Muscle of back (tissue), 13 donors: ENCODE results near the gene PRIM2. TPM values are rescaled to one million over a fixed set of nuclear protein-coding genes. Genes with fewer than 3 reads are reported as not detected.
"Not testable (repeated sequence)": the region's sequence is repeated elsewhere in the genome, so short reads cannot be mapped to it uniquely, and the experiment has no call there.

Experiments
- DNase-seq, 3 donors: peaks; one replicate each; pipeline versions ENCODE4 v3.0.0 to v3.0.0-alpha.2; 2013
- long read RNA-seq, 9 donors: transcript quantifications; one replicate each; lab custom pipeline, GENCODE V29; 2026
- polyA plus RNA-seq, 10 donors: library from polyadenylated mRNA; unstranded; fragments of 120-200 nt; gene quantifications; one replicate each; pipeline ENCODE4 v1.2.1, GENCODE V29; 2013; ENCODE audit not compliant: insufficient read length in 10 of 10

The PRIM2 gene, protein sequence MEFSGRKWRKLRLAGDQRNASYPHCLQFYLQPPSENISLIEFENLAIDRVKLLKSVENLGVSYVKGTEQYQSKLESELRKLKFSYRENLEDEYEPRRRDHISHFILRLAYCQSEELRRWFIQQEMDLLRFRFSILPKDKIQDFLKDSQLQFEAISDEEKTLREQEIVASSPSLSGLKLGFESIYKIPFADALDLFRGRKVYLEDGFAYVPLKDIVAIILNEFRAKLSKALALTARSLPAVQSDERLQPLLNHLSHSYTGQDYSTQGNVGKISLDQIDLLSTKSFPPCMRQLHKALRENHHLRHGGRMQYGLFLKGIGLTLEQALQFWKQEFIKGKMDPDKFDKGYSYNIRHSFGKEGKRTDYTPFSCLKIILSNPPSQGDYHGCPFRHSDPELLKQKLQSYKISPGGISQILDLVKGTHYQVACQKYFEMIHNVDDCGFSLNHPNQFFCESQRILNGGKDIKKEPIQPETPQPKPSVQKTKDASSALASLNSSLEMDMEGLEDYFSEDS
- 10 to 100 TPM in 1 of 10 donors, 1 to 10 TPM in 9; 5.8 to 11.1 (median 7.5) TPM for polyA plus RNA-seq
- long read RNA-seq, donor 1, partial matches to known transcripts, result 0 of 1 reads
- long read RNA-seq, donor 1, other reads (novel, unspliced or antisense), result 0 of 1 reads
- long read RNA-seq, donor 2, partial matches to known transcripts, result 0 of 1 reads
- long read RNA-seq, donor 2, other reads (novel, unspliced or antisense), result 0 of 1 reads
- long read RNA-seq, donor 3, partial matches to known transcripts, result 6 of 6 reads
- long read RNA-seq, donor 3, other reads (novel, unspliced or antisense), result 0 of 6 reads
- long read RNA-seq, donor 4, result 0 reads
- long read RNA-seq, donor 5, partial matches to known transcripts, result 0 of 1 reads
- long read RNA-seq, donor 5, other reads (novel, unspliced or antisense), result 0 of 1 reads
- long read RNA-seq, donor 6, result 0 reads
- long read RNA-seq, donor 7, partial matches to known transcripts, result 0 of 4 reads
- long read RNA-seq, donor 7, other reads (novel, unspliced or antisense), result 0 of 4 reads
- long read RNA-seq, donor 8, partial matches to known transcripts, result 0 of 1 reads
- long read RNA-seq, donor 8, other reads (novel, unspliced or antisense), result 0 of 1 reads
- long read RNA-seq, donor 9, result 0 reads

DNA sequence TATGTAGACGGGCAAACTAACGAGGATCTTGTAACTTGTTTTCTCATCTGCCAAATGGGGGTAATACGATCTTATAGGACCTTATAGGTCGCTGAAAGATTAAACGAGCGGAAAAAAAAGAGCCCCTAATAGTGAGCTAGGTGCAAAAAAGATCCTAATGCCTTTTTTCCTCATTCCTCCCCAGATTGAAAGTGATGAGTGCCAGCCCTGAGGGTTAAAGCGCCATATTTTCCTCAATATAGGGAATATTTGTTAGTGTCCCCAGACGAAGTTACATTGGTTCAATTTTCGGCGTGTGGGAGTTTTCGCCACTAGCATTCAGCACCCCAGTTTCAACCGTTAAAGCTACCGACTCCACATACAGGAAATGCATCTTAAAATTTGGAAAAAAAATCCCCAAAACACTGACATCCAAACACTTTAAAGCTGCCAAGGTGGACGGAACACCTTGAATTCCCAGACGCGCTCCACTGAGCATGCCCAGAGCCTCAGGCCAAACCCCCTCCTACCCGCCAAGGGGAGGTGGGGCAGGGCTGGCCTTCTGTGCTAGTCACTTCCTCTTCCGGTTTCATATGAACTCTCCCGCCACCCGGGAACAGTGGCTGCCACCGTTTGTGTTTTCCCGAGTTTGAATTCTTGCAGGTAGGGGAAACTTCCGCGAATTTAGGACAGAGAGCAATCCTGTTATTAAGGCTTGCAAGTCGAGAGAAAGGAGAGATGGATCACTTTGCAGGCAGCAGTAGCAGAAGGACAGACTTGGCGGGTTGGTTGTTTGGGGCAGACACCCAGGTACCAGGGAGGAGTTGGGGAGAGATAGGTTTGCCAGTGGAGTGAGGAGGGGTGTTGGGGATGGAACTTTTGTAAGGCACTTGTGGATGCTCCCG lies at the start of gene PRIM2:
Gene PRIM2 (plus strand): TSS at position 571 of the 884 bp plus-strand sequence. CDS start 816 bp downstream, outside the sequence.
- peak; percentile 82 to 94 (median 90) for DNase-seq

DNA sequence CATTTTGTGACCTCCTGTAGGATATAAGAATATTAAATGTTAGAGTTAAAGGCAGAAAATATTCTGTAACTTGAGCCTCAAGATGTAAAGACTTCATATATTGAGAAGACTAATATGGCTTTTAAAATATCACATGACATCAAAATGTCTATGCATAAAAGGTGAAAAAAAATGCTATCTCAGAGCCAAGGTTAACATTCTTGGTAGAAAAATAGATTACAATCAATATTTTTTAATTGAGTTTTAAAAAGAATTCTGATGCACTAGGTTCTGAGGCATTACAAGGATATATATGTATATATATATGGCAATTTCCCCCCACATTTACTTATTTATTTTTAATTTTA lies 49.2 kb upstream of the PRIM2 start:
- DNase-seq, result no peak

DNA sequence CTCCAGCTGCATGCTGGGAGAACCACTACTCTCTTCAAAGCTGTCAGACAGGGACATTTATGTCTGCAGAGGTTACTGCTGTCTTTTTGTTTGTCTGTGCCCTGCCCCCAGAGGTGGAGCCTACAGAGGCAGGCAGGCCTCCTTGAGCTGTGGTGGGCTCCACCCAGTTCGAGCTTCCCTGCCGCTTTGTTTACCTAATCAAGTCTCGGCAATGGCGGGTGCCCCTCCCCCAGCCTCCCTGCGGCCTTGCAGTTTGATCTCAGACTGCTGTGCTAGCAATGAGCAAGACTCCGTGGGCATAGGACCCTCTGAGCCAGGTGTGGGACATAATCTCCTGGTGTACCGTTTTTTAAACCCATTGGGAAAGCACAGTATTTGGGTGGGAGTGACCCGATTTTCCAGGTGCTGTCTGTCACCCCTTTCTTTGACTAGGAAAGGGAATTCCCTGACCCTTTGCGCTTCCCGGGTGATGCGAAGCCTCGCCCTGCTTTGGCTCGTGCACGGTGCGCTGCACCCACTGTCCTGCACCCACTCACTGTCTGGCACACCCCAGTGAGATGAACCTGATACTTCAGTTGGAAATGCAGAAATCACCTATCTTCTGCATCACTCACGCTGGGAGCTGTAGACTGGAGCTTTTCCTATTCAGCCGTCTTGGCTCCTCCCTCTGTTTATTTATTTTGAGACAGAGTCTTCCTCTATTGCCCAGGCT lies 43.2 kb upstream of the PRIM2 start:
- DNase-seq, result not testable (repeated sequence)

DNA sequence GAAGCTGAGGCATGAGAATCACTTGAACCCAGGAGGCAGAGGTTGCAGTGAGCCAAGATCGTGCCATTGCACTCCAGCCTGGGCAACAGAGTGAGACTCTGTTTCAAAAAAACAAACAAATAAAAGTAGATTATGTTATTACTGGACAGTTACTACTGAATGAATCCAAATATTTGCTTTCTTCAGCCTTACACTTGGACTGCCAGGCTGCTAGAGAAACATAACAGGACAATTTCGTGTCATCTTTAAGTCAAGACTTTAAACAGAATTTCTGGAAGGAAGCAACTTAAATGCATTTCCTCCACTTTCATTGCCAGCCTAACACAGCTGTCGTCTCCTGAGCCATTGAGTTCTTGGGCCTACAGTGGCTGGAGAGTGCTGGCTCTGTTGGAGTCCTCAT lies 42.0 kb upstream of the PRIM2 start:
- DNase-seq, result no peak

DNA sequence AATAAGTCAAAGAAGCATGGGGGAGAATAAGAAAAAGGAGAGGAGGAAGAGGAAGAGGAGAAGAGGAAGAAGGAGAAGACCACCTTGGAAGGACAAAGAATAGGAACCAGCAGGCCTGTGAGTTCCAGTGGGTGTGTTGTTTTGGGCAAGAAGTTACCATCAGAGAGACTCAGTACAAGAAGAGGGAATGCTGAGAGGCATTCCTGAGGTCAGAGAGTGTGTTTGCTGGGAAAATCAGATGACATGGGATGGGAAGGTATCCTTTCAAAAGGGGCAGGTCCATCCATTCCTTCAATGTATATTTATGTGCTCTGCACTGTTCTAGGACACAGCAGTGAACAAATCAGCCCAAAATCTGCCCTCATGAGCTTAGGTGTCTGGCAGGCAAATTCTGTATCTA lies 40.5 kb upstream of the PRIM2 start:
- no peak for DNase-seq

DNA sequence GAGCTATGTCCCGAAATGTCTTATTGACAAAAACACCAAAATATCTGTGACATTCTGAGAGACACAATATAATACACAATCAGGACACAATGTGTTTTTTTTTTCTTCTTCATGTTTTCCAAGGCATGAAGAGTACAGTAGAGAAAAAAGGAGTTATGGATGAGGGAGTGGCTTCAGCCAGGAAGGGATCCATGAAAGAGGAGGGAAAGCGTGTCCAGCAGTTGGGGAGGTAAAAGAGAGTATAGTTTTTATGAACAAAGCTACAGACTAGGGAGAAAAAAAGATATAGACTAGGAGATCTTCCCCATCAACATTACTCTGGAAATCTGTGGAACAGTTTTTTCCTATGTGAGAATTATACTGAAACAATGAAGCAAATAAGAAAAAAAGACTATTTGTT lies 38.9 kb upstream of the PRIM2 start:
- no peak for DNase-seq

DNA sequence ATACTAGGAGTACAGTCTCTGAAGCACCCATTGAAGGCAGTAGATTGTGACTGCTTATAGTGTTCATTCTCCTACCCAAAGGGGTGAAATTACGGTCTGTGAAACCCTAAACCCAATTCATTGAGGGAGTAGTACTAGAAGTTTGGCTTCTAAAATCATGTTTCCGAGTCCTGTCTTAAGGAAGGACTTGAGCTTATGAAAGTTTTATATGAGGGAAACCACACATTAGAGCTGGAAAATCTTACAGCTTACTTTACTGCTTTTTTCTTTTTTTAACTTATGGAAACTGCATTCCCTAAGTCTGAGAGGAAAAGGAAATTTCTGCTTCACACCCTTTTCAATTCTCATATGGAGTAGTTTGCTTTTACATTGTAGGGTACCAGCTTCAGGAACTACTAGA lies 38.4 kb upstream of the PRIM2 start:
- DNase-seq, result peak in 1 of 3 donors; percentile 55

DNA sequence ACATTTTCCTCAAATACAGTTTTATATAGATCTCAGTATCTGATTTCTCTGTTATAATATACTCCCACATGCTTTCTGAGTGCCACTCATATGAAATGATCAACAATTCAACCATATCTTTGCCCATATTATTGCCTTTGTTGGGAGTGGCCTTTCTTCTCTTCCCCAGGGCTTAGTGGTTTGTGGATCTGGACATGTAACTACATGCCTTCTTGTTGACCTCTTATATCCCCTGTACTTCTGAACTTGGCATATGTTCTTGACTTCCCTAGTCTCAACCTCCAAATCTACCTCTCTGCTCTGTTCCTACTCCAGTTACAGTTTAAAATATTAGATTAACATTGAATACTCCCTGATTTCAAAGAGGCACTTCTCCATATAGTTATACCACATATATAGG lies 34.3 kb upstream of the PRIM2 start:
- DNase-seq, result no peak

DNA sequence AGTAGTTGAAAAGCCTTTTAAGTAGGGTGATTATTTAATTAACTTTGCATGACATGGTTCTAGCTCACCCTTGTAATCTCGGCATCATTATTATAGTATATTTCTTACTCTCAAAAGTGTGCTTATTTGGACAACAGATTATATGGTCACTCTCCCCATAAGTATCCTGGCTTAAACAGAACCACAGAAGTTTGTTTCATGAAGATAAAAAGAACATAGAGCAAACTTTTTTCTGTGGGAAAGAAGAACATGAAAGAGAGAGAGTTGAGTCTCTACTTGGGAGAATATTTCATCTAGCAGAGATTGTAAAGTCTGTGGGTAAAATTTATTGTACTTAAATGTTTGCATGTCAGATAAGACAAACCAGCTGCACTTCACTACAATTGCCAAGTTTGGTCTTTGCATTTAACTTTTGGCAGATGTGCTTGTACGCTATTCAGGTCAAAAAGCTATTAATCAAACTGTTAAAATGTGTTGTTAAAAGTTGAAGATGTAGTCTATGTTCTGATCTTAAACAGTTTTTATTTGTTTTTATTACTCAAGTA lies 33.4 kb upstream of the PRIM2 start:
- no peak for DNase-seq

DNA sequence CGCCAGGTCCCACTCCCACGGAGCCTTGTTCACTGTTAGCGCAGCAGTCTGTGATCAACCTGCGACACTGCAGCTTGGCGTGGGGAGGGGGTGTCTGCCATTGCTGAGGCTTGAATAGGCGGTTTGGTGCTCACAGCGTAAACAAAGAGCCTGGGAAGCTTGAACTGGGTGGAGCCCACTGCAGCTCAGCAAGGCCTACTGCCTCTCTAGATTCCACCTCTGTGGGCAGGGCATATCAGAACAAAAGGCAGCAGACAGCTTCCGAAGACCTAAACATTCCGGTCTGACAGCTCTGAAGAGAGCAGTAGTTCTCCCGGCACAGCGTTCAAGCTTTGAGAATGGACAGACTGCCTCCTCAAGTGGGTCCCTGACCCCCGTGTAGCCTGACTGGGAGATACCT lies 29.3 kb upstream of the PRIM2 start:
- not testable (repeated sequence) for DNase-seq

DNA sequence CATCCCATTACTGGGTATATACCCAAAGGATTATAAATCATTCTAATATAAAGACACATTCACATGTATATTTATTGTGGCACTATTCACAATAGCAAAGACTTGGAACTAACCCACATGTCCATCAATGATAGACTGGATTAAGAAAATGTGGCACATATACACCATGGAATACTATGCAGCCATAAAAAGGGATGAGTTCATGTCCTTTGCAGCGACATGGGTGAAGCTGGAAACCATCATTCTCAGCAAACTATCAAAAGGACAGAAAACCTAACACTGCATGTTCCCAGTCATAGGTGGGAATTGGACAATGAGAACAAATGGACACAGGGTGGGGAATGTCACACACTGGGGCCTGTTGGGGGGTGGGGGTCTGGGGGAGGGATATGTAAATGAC lies 24.0 kb upstream of the PRIM2 start:
- not testable (repeated sequence) for DNase-seq

DNA sequence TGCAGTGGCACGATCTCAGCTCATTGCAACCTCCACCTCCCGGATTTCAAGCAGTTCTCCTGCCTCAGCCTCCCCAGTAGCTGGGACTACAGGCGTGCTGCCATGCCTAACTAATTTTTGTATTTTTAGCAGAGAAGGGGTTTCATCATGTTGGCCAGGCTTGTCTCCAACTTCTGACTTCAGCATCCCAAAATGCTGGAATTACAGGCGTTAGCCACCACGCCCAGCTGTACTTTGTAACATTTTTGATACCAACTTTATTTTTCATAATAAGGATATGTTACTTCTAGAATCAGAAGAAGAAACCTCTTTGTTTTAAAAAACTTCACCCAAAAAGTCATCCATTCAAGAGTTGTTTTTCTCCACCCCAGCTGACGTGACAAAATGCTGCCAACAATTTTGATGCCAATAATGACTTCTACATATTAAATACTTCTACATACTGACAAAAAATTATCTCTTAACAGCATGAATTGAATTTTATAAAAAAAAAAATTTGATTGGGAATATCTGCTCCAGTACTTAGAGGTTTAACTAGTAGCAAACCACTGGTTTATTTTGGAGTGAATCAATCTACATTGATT lies 22.5 kb upstream of the PRIM2 start:
- DNase-seq, result peak in 2 of 3 donors; percentile 24 to 45

DNA sequence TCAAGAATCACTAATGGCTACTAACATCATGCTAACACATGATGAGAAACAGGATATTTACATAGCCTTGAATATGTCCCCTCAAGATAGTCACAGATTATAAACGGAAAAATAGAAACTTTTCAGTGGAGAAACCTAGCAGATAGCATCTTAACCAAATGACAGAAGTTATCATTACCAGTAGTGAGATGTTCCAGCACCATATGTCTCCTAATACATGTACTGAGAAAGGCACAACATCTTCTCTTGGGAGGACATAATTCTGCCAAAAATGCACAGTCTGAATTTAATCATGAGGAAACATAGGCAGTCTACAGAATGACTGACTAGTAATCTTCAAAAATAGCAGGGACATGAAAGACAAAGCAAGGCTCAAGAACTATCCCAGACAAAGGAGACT lies 19.9 kb upstream of the PRIM2 start:
- no peak for DNase-seq

DNA sequence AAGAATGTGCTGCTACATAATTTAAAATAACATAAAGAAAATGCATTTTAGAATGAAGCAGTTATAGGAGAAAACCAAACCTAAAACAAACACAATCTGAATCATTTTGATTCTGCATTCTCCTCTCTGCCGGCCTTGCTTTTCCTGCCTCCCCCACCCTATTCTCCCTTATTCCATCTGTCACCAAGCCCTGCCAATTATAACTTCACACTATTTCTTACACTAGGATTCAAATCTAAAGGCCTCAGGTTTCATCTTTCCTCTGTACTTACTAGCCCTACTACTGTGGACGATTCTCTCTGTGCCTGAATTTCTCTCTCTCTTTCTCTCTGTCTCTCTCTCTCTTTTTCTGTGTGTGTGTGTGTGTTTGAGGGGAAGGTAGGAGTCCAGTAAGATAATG lies 18.7 kb upstream of the PRIM2 start:
- no peak for DNase-seq

DNA sequence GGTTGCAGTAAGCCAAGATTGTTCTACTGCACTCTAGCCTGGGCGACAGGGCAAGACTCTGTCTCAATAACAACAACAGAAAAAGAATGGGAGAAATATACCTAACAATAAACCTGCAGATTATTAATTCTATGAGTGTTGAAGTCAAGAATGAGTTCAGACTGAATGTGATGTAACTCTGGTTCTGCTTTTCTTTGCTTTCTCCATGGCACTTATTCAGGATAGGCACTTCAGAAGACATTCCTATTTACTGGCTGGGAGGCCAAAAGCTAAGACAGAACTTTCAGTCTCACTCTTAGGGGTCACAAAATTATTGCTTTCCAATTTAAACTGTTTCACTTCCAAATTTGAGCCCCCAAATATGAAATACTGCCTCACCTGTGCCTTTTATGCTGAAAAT lies 15.7 kb upstream of the PRIM2 start:
- no peak for DNase-seq

DNA sequence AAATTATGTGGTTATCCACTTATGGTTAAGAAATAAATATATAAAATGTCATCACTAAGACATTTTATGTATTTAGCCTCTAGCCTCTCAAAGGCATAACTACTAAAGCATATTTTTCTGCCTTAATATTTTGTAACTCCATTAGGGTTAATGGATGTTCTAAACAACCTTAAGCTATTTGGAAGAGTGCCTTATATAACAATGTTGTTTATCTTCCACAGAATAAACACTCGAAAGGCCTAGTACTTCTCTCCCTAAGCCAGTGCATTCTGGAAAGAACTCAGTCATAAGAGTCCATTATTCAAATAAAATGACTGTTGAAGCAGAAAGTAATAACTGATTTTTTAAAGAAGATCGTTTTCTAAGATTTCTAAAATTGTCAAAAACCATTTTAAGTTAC lies 15.0 kb upstream of the PRIM2 start:
- no peak for DNase-seq

DNA sequence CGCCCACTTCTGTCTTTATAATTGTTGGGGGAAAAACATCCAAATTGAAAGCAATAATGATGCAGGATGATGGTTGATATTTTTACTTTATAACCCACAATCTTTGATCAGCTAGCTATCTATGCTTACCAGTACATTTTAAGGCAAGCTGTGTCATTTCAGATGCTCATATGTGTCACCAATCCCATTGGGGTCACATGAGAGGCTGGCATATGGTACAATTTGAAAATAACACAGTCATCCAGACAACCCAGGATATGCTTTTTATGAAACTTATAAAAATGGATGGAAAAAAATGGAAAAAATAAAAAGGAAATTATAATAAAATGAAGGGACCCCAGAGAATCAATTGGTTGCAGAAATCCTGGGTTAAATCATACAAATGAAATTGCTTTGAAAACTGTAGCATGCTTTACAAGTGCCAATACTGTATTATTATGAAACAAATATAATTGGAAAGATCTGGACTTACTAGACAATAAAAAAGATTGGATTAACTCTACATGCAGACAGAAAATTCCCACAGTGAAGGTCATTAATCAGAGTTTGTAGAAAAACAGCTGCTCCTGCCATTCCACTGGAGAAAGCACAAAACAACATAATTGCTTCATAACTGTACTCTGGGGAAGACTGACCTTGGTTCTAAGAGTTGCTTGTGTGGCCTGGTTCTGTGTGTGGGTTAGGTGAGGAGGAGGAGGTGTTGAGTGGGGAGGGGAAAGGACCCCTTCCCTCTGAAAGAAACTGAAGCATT lies 13.3 kb upstream of the PRIM2 start:
- DNase-seq, result peak; percentile 79 to 89 (median 79)

DNA sequence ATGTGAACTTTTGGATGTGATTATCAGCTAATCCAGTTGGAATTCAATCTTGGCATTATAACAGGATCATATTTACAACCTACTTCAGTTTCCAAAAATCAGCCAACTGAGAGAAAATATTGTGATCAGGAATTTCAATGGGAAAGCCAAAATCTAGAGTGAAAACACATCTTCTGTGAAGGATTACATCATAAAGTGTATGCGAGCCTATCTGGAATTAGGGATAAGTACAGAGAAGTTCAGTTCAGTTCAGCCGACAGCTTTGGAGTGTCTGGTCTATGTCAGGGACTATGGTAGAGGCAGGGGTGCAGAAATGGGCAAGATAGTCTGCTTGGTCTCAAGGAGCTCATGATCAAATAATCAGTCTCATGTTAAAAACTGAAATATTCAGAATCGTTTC lies 12.3 kb upstream of the PRIM2 start:
- DNase-seq, result peak in 2 of 3 donors; percentile 67 to 80

DNA sequence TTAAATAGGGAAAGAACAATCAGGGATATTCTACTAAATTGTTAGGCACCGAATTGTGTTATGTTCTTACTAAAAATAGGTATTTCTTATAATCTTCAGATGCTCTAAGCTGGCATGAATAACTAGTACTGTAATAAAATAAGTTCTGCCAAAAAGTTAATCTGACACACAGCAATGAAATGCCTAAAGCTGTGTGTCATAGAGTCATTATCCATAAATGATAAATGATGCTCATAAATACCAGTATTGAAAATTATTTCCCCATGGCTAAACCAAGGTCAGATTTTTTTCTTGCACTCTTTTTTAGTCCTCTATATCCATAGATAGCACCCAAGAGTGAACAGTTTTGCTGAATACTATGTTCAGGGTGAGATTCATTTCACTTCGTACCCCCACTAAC lies 11.7 kb upstream of the PRIM2 start:
- peak in 2 of 3 donors; percentile 22 to 48 for DNase-seq
